GM12891 (cell line): ENCODE data around the gene KCNQ1OT1.
"Not testable (repeated sequence)": the region's sequence is repeated elsewhere in the genome, so short reads cannot be mapped to it uniquely, and the experiment has no call there.

Experiments used
- POLR2AphosphoS5 ChIP-seq: IDR thresholded peaks from 2 replicates; pipeline ENCODE4 v1.6.1; 2011; ENCODE audit warnings: low read depth, low read length, control low read depth
- SPI1 ChIP-seq: IDR thresholded peaks from 2 replicates; pipeline ENCODE4 v1.6.1; 2011; ENCODE audit warnings: low read depth, low read length, control low read depth
- TAF1 ChIP-seq: IDR thresholded peaks from 2 replicates; pipeline ENCODE4 v1.6.1; 2011; ENCODE audit warnings: low read depth, low read length, control low read depth

- TF ChIP-seq TAF1, SPI1, POLR2AphosphoS5: not testable (repeated sequence)
Observed at GRCh38 chr11:2639763-2640162, 60.0 kb downstream of the KCNQ1OT1 start.
